ENCODE data around the gene ERP27.

- TF ChIP-seq, protein P1, sequence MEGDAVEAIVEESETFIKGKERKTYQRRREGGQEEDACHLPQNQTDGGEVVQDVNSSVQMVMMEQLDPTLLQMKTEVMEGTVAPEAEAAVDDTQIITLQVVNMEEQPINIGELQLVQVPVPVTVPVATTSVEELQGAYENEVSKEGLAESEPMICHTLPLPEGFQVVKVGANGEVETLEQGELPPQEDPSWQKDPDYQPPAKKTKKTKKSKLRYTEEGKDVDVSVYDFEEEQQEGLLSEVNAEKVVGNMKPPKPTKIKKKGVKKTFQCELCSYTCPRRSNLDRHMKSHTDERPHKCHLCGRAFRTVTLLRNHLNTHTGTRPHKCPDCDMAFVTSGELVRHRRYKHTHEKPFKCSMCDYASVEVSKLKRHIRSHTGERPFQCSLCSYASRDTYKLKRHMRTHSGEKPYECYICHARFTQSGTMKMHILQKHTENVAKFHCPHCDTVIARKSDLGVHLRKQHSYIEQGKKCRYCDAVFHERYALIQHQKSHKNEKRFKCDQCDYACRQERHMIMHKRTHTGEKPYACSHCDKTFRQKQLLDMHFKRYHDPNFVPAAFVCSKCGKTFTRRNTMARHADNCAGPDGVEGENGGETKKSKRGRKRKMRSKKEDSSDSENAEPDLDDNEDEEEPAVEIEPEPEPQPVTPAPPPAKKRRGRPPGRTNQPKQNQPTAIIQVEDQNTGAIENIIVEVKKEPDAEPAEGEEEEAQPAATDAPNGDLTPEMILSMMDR (IDR thresholded peaks at IDR 0.05), result no peak
- no peak for TF ChIP-seq POLR2A (IDR thresholded peaks at IDR 0.05)
Measured at GRCh38 chr12:14979468-14979867, 41.1 kb upstream of the ERP27 start.

Data from body of pancreas (tissue), 4 donors.